ENCODE data around the gene PALLD. TPM values are rescaled to one million over a fixed set of nuclear protein-coding genes. Genes with fewer than 3 reads are reported as not detected.

Gene PALLD
- total and polyA plus RNA-seq, 2 of the 13 experiments (the other 11 are each of a cell fraction or from before 2014, with no cell fraction given) = 0.50 to 1.5 TPM

DNA sequence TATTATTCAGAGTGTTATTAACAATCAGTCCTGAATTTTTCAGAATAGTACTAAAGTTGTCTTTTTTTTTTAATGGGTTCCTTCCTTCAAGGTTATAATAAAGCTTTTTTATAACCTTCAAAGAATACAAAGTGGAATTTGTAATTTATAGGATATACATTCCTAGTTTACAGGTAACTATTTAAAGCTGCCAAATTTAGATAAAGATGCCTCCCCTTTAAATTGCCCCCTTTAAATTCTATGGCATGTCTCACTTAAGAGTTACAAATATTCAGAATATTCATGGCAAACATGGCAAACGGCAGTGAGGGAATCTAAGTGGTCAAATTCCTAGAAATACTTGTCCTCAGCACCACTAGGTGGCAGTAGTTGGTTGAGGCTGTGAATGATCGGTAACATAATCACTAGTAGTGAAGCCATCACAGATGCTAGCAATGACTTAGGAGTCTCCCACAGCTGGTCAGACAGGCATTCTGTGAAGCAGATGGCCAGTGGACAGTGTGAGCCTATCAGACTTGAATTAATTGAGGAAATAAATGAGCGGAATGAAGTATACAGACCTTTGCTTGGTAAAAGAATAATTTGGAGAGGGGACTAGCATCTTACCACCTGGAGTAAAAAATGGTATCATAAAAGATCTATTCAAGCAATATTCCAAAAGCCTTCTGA lies 426.8 kb downstream of the PALLD start:
- Histone ChIP-seq H3K36me3 (replicated peaks in 1 of 2; ENCODE audit: control insufficient read depth in 1 of 2, insufficient read depth in 2 of 2, low read length in 2 of 2) (no peaks in the 10 kb centered on the region), H3K4me2 (ENCODE audit: low read depth, low read length) (no peak overlapping the region), H4K20me1 (ENCODE audit: insufficient read depth, low read length) (no peaks in the 10 kb centered on the region), H3K79me2 (ENCODE audit: insufficient read depth, low read length) (no peaks in the 10 kb centered on the region), H3K4me3 (replicated peaks in 1 of 3; ENCODE audit: insufficient read depth in 1 of 3, low read depth in 2 of 3, low read length in 3 of 3) (no peak overlapping the region), H3K9ac (ENCODE audit: insufficient read depth, low read depth, low read length) (no peak overlapping the region), H3K4me1 (ENCODE audit: insufficient read depth, low read length) (peaks cover 30% of the 10 kb centered on the region), H3K9me3 (ENCODE audit: low read length) (no peaks in the 10 kb centered on the region), H2AFZ (ENCODE audit: low read length) (no peak overlapping the region), H3K27ac (ENCODE audit: extremely low read length, insufficient read depth, low read length) (no peak overlapping the region), H3K27me3 (ENCODE audit: control insufficient read depth in 1 of 2, insufficient read depth in 2 of 2, low read length in 2 of 2) (no peaks in the 10 kb centered on the region)
- ChIA-PET POLR2A (no interaction called here), CTCF (ENCODE audit: low intra/inter-chr PET ratio, low total read pairs) (interaction anchor here (1.4 to 3.1 kb wide), 2 partner anchors 82 to 562 kb away, joined by 10 to 16 read pairs; no protein-coding TSS in a partner anchor)
- intact Hi-C loops (cut with micrococcal nuclease; ENCODE audit: unreplicated experiment) (loop anchor here (1.0 kb wide), 3 partner anchors 82 to 563 kb away; no protein-coding TSS in a partner anchor), in situ Hi-C loops (cut with HindIII; ENCODE audit: extremely low pct_ligation_motif_present, low pct_unique_long_range_greater_than_20kb) (loop anchor here (10.0 to 25.0 kb wide), 4 partner anchors 81 to 736 kb away; no protein-coding TSS in a partner anchor)
- no TSS peak for BruUV-seq (replicated peaks)
- peak; percentile 62 for DNase-seq (ENCODE audit: low spot score)
- peak; percentile 91 for FAIRE-seq
- peak; percentile 76 for ATAC-seq
- WGBS (ENCODE audit: low lambda C conversion rate) = 33% methylated on average over 3 of the region's 3 CpGs
- TF ChIP-seq MIXL1 (CRISPR knock-in tag; IDR thresholded peaks at IDR 0.05) = 0 out of 2 replicates have a peak, but pooled peaks have one; percentile 15
- TF ChIP-seq SMC3 (IDR thresholded peaks at IDR 0.05; ENCODE audit: low read length) = peak; percentile 88
- no peak for TF ChIP-seq POLR2AphosphoS5 (IDR thresholded peaks at IDR 0.05; ENCODE audit: low read depth, low read length)
- TF ChIP-seq, protein P1, sequence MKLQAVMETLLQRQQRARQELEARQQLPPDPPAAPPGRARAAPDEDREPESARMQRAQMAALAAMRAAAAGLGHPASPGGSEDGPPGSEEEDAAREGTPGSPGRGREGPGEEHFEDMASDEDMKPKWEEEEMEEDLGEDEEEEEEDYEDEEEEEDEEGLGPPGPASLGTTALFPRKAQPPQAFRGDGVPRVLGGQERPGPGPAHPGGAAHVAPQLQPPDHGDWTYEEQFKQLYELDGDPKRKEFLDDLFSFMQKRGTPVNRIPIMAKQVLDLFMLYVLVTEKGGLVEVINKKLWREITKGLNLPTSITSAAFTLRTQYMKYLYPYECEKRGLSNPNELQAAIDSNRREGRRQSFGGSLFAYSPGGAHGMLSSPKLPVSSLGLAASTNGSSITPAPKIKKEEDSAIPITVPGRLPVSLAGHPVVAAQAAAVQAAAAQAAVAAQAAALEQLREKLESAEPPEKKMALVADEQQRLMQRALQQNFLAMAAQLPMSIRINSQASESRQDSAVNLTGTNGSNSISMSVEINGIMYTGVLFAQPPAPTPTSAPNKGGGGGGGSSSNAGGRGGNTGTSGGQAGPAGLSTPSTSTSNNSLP (IDR thresholded peaks at IDR 0.05; ENCODE audit: low read depth, low read length) = 0 out of 2 replicates have a peak, but pooled peaks have one; percentile 17
- peak; percentile 83 for TF ChIP-seq STAG1 (CRISPR knock-in tag; IDR thresholded peaks at IDR 0.05)
- TF ChIP-seq, protein P2, sequence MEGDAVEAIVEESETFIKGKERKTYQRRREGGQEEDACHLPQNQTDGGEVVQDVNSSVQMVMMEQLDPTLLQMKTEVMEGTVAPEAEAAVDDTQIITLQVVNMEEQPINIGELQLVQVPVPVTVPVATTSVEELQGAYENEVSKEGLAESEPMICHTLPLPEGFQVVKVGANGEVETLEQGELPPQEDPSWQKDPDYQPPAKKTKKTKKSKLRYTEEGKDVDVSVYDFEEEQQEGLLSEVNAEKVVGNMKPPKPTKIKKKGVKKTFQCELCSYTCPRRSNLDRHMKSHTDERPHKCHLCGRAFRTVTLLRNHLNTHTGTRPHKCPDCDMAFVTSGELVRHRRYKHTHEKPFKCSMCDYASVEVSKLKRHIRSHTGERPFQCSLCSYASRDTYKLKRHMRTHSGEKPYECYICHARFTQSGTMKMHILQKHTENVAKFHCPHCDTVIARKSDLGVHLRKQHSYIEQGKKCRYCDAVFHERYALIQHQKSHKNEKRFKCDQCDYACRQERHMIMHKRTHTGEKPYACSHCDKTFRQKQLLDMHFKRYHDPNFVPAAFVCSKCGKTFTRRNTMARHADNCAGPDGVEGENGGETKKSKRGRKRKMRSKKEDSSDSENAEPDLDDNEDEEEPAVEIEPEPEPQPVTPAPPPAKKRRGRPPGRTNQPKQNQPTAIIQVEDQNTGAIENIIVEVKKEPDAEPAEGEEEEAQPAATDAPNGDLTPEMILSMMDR (CRISPR knock-in tag; IDR thresholded peaks at IDR 0.05) = peak; percentile 89
- TF ChIP-seq BCL6 (CRISPR knock-in tag; IDR thresholded peaks at IDR 0.05) = peak; percentile 94
- no peak for TF ChIP-seq DR1 (CRISPR knock-in tag; IDR thresholded peaks at IDR 0.05)
- TF ChIP-seq, protein P3, sequence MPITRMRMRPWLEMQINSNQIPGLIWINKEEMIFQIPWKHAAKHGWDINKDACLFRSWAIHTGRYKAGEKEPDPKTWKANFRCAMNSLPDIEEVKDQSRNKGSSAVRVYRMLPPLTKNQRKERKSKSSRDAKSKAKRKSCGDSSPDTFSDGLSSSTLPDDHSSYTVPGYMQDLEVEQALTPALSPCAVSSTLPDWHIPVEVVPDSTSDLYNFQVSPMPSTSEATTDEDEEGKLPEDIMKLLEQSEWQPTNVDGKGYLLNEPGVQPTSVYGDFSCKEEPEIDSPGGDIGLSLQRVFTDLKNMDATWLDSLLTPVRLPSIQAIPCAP (CRISPR knock-in tag; IDR thresholded peaks at IDR 0.05; ENCODE audit: low read depth) = no peak
- TF ChIP-seq, protein P4, sequence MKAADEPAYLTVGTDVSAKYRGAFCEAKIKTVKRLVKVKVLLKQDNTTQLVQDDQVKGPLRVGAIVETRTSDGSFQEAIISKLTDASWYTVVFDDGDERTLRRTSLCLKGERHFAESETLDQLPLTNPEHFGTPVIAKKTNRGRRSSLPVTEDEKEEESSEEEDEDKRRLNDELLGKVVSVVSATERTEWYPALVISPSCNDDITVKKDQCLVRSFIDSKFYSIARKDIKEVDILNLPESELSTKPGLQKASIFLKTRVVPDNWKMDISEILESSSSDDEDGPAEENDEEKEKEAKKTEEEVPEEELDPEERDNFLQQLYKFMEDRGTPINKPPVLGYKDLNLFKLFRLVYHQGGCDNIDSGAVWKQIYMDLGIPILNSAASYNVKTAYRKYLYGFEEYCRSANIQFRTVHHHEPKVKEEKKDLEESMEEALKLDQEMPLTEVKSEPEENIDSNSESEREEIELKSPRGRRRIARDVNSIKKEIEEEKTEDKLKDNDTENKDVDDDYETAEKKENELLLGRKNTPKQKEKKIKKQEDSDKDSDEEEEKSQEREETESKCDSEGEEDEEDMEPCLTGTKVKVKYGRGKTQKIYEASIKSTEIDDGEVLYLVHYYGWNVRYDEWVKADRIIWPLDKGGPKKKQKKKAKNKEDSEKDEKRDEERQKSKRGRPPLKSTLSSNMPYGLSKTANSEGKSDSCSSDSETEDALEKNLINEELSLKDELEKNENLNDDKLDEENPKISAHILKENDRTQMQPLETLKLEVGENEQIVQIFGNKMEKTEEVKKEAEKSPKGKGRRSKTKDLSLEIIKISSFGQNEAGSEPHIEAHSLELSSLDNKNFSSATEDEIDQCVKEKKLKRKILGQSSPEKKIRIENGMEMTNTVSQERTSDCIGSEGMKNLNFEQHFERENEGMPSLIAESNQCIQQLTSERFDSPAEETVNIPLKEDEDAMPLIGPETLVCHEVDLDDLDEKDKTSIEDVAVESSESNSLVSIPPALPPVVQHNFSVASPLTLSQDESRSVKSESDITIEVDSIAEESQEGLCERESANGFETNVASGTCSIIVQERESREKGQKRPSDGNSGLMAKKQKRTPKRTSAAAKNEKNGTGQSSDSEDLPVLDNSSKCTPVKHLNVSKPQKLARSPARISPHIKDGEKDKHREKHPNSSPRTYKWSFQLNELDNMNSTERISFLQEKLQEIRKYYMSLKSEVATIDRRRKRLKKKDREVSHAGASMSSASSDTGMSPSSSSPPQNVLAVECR (CRISPR knock-in tag; IDR thresholded peaks at IDR 0.05; ENCODE audit: borderline replicate concordance) = no peak
- TF ChIP-seq RAD21 (CRISPR knock-in tag; IDR thresholded peaks at IDR 0.05) = peak; percentile 72
- TF ChIP-seq, protein P5, sequence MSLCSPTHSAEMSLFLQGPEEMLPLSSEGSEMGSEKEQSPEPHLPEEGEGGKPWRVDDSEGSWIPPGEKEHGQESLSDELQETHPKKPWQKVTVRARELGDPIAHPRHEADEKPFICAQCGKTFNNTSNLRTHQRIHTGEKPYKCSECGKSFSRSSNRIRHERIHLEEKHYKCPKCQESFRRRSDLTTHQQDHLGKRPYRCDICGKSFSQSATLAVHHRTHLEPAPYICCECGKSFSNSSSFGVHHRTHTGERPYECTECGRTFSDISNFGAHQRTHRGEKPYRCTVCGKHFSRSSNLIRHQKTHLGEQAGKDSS (CRISPR knock-in tag; IDR thresholded peaks at IDR 0.05; ENCODE audit: borderline replicate concordance, low read depth) = no peak
- peak; percentile 33; the same call in 1 of the 2 replicates for TF ChIP-seq SIX1 (CRISPR knock-in tag; IDR thresholded peaks at IDR 0.05; ENCODE audit: borderline replicate concordance)
- peak; percentile 56 for TF ChIP-seq TEAD3 (CRISPR knock-in tag; optimal IDR thresholded peaks at IDR 0.05; ENCODE audit: borderline replicate concordance)
- TF ChIP-seq ZNF615 (CRISPR knock-in tag; IDR thresholded peaks at IDR 0.05; ENCODE audit: borderline replicate concordance) = no peak
